Activated CD4-positive, alpha-beta T cell treated with anti-CD3 and anti-CD28 coated beads for 48 hours (primary cell): ENCODE measurements around the gene PDE6D.

Experiments used
- DNase-seq: peaks from one replicate; pipeline ENCODE4 v3.0.0-alpha.2; 2020

PDE6D gene

GRCh38 chr2:231706731-231707624, 74.1 kb downstream of the PDE6D start:
- peak; percentile 98 for DNase-seq

- no peak for DNase-seq
Observed at GRCh38 chr2:231704017-231704416, 77.1 kb downstream of the PDE6D start.

- DNase-seq, result no peak
Observed at GRCh38 chr2:231701456-231702373, 79.4 kb downstream of the PDE6D start.

- DNase-seq, result no peak
Observed at GRCh38 chr2:231699006-231699405, 82.1 kb downstream of the PDE6D start.

GRCh38 chr2:231696004-231696367, 85.1 kb downstream of the PDE6D start:
- DNase-seq, result no peak

GRCh38 chr2:231693956-231694355, 87.1 kb downstream of the PDE6D start:
- DNase-seq, result no peak

DNA sequence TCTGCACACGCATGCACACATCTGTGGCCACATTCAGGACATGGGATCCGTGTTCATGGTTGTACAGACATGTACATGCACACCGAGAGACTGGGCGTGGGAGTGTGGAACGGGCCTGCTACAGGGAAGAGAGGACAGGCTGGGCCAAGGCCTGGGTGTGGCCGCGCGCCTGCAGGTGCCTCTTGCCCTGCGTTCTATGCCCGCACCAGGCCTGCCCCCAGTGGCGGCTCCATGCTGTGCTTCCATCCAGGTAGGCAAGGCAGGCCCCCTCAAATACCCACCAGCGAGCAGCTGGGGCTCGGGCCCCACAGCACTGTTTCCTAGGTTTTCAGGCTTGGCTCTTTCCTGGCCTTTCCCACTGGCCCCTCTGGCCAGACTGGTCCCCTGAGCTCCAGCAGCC, 88.2 kb downstream of the PDE6D start:
- DNase-seq, result no peak

GRCh38 chr2:231691251-231691772, 89.8 kb downstream of the PDE6D start:
- DNase-seq, result no peak

DNA sequence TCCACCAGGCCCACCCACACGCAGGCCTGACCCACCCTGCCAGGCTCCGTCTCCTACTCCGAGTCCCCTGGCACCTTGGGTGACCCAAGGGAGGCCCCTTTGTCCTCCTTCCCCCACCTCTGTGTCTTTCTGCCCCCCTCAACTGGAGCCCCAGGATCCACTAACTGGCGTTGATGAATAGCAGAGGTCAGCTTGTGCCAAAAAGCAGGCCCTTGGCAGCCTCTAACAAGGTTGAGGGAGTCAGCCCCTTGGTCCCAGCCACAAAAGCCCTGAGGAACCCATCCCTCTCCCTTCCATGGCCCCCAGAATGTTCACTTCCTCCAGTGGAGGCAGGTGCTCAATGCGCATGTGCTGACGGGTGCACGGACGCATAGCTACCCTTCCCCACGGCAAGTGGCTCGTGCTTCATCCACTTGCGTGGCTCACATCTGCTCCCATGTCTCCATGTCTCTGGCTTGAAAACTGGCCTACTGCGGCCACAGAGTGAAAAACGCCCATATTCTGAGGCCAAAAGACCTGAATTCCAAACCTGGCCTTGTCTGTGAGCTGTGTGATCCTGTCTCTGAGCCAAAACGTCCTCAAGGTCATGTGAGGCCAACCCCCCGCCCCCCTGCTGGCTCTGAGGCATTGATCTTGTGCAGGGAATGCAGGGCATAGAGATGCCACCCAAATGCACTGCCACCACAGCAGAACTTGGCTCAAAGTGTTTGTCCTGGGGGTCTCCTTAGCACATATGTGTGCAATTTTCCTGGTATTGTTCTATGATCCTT, 91.8 kb downstream of the PDE6D start:
- DNase-seq, result no peak

GRCh38 chr2:231688719-231689118, 92.4 kb downstream of the PDE6D start:
- no peak for DNase-seq

DNA sequence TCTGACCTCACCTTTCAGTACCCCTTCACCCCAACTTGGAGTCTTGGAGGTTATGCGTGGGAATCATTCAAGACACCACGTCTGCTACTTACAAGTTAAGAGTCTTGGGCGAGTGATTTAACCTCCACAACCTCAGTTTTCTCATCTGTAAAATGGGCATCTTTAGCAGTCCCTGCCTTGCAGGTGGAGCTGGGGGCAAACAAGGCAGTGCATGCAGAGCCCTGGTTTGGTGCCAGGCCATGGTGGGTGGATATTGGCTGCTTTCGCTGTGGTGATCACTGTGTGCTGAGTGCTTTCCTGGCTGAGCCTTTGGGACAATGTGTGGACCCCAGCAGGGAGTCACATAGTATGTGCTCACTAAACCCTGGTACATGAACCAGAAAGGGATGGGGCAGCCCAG, 93.1 kb downstream of the PDE6D start:
- no peak for DNase-seq

DNA sequence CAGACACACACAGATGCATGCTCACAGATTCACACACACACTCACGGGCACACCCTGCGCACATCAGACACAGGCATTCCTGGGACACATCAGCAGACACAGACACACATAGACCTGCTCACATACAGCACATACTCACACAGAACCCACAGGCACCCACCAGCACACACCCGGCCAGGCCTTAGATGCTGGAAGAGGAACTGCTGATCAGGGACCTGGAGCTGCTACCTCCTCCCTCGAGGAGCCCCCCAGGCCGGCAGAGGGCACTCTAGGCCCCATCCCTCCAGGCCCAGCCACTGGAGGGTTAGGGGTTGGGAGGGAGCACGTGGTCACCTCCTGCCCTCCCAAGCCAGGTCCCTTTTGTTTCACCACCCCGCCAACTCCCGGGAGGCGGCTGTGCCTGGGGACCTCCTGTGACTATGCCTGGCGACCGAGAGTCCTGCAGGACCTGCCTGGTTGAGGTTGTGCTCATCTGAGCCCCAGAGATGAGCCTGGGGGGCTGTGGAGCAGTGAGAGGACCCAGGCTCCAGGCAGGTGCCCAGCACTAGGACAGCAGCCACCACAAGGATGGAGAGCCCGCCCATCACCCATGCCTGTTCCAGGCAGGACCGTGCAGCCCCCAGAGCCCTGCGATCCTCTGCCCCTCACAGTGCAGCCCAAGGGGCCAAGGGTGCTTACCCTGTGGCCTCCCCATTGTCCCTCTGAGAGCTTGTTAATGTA, 93.8 kb downstream of the PDE6D start:
- peak; percentile 78 for DNase-seq

DNA sequence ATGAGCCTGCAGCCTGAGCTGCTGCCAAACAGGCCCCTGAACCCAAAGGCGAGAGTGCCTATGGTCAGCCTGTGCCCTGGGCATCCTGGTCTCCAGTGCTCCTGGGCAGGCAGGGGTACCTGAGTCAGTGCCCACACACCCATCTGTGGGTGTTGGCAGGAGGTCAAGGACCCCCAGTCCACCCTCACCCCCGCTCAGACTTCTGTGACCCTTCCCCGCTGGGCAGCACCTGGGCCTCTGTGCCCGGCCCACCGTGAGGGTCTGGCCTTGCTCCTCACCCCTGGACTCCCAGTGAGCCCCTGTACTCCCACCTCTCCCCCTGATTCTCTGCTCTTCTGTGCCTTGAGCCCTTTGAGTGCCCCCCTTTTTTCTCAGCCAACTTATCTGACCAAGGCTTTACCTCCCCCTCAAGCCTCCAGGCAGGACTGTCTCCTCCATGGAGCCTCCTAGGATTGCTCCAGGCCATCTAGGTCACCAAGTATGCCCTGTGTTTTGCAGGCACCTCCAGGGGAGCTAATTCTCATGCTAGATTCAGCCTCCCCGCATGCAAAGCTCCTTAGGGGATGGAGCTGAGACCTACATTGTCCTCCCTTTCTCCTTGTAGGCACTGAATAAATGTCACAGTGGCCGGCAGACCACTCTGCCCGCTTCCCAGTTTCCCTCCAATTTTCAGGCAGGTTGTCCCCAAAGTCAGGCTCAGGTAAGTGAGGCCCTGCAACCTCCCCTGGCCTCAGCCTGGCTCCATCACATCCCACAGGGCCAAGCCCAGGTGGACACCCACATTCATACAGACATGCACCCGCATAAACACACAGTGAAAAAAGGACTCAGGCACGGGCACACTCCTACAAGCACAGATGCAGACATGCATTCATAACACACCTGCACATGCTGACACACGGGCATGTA, 94.6 kb downstream of the PDE6D start:
- DNase-seq, result no peak

- DNase-seq, result no peak
Observed at GRCh38 chr2:231685349-231686191, 95.5 kb downstream of the PDE6D start.

DNA sequence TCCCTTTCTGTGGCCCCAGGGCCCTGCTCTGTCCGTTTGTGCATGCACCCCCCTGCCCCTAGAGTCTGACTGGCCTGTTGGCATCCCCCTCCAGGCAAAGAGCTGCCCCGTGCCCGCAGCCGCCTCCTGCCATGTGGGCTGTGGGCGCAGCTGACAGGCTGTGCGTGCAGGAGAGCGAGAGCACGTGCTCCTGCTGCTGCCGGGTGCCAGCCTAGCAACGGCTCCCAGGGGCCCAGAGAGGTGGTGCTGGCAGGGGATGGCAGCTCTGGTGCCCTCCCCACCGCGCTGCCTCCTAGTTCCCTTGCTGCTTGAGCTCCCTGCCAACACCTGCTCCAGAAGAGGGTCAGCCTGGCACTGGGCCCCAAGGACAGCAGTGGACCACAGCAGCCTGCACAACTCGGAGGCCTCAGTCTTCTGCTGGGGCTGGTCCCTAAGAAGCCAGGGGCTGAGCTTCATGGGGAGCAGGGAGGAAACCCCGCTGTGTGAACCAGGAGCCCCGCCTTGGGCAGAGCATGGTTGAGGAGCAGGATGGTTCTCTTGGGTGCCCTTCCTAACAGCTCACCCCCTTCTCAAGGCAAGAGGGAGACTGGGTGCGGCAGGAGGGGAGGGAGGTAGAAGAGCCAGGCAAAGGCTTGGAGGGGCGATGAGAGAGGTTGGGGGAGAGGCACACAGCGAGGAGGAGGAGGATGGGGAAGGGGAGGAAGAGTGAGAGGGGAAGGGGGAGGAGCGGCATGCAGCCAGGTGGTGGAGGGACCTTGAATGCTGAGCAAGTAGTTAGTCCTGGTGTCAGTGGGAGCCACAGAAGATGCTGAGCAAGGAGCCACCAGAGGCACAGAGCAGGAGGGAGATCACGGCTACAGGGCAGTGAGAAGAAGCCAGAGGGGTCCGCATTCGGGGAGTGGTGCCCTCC, 96.5 kb downstream of the PDE6D start:
- DNase-seq, result no peak

GRCh38 chr2:231683292-231684235, 97.5 kb downstream of the PDE6D start:
- no peak for DNase-seq

DNA sequence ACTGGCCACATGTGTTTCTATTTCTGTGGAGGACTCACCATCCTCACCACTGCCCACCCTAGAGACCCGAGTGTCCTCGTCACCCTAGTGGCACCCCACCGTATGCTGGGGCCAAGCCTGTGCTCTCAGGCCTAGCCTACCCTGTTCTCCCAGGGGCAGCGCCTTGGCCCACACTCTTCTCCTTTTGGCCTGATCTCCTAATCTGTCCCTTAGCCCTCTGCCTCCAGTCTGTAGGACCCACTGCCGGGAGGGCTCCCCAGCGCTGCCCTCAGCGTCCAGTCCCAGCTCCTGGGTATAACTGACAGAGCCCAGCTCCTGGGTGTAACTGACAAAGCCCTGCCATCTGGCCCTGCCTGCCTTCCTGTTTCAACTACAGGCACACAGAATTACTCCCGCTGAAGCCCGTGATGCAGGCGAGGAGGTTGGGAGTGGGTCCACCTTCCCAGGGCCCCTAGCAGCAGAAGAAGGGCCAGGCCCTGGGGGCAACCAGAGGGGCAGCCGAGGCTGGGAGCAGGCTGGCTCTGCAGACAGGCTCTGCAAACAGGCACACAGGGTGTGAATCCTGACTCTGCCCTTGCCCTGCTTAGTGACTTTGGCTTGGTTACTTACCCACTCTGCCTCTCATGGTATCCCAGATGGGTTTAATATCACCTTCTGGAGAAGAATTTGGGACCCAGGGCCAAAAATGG, 98.3 kb downstream of the PDE6D start:
- DNase-seq, result no peak
